Measurements from ENCODE around the gene HOXA7. TPM values are rescaled to one million over a fixed set of nuclear protein-coding genes. Genes with fewer than 3 reads are reported as not detected.

HOXA7 gene
- total and polyA plus RNA-seq, 5 donors from 2014 or later: not detected

DNA sequence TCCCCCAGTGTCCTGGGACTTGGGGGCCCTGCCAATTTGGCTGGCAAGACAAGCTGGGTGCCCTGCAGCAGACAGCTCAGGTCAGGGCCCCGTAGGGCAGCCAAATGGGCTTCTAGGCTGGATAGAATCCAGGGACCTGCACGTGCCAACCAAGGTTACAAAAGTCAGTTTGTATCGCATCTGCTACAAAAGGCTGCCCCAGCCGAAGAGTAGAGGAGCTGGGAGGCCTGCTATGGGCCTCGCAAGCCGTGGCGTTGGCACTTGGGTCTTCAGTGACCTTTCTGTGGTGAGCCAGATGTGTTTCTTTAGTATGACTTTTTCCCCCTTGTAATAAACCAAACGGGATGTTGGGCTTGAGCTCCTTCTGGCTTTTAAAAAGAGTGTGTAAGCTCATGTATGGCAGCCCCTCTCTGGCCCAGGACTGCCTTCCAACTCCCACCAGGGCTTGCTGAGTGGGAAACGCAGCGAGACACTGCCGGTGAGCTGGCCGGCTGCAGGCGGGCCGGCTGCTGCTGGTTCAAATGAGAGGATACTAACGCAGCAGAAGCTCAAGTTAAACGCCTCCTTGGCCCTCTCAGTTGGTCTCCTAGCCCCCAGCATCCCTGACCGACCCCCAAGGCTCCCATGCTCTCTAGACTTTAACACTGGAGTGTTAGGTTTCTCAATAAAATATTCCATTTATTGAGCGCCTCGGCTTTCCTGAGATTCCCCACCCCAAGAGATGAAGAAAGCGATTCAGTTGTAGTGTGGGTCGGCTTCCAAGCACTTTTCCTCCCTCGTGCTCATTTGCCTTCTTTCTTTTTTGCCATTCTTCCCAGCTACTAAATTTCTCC lies 20.7 kb upstream of the HOXA7 start:
- Mint-ChIP-seq H3K27me3 (peaks cover 77% of the 10 kb centered on the region), H3K36me3 (no peaks in the 10 kb centered on the region), H3K4me1 (peaks cover 0 to 24% (median 10%) of the 10 kb centered on the region in 4 donors), H3K27ac (no peak overlapping the region), H3K4me3 (peak overlapping the region in 1 of 4 donors; percentile 8), H3K9me3 (peaks cover 0 to 3% (median 0%) of the 10 kb centered on the region in 7 donors)
- Histone ChIP-seq H3K9me3 (ENCODE audit: control insufficient read depth in 2 of 2, low read length in 2 of 2) (no peaks in the 10 kb centered on the region), H3K4me1 (ENCODE audit: control insufficient read depth, insufficient read depth, low read length, poor library complexity, severe bottlenecking) (peaks cover 31% of the 10 kb centered on the region), H3K27ac (ENCODE audit: insufficient read depth, low read length, poor library complexity, severe bottlenecking) (no peak overlapping the region), H3K4me3 (ENCODE audit: low read depth, low read length) (no peak overlapping the region), H3K27me3 (ENCODE audit: control insufficient read depth, insufficient read depth, low read length) (peaks cover 30% of the 10 kb centered on the region), H3K36me3 (ENCODE audit: control insufficient read depth, insufficient read depth, low read length) (no peaks in the 10 kb centered on the region)
- DNase-seq (no peak), ATAC-seq (ENCODE audit: low read depth in 2 of 2) (no peak)

DNA sequence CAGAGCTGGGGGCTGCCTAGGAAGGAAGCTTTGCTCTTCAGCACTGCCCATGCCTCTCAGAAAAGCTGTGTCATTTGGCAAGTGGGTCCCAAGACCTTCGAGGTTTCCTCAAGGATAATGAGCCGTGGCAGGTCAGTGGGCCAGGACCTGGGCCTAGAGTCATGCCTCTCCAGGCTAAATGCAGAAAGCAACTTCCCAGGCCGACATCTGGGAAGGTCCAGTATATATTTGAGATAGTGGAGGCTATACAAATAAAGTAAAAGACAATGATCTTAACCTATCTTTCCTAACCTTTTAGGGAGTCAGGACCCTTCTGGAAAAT lies 20.0 kb upstream of the HOXA7 start:
- H3K27me3 Mint-ChIP-seq: peaks cover 77% of the 10 kb centered on the region
- peaks cover 3 to 30% (median 16%) of the 10 kb centered on the region in 4 donors for H3K4me1 Mint-ChIP-seq
- no peaks in the 10 kb centered on the region for H3K9me3 ChIP-seq (ENCODE audit: control insufficient read depth in 2 of 2, low read length in 2 of 2)

DNA sequence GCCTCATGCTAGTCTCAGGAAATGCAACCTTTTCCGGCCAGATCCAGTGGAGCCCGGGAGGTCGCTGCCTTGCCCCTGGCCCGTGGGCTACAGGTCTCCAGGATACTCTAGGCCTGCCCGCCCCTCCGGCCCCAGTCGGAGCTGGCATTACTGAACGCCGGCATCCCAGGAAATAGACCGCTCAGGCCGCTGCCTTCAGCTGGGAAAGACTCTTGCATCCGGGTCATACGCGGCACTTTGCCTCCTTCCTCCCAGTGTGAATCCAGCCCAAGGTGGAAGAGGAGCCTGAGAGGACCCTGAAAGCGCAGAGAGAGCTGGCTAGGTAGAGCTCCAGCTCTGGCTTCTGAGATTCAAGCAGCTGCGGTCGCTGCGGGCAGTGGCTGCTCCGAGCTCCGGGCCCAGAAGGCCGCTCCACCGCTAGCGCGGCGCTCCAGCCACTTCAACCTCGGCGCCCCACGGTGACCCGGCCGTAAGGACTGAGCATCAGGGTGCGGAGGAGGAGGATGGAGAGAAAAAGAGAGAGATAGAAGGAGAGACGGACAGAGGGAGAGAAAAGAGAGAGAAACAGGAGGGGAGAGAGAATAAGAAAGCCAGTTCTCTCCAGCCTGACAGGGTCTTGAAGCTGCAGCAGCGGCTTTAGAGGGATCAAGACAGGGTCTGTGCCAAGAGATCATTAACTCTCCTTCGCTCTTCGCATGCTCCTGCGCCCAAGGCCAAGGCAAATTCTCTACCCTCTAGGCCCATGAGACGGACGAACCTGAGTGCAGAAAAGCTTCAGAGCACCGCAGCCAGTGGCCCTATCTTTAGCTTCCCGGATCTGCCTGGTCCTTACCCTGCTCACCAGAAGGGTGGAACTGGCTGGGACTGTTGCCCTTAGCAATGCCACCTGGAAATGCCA lies 19.4 kb upstream of the HOXA7 start:
- peak overlapping the region in 1 of 4 donors; percentile 70 for H3K4me3 Mint-ChIP-seq

More for the DNA sequence above, 20.0 kb upstream of the HOXA7 start:
- Mint-ChIP-seq H3K9me3 (peaks cover 0 to 6% (median 0%) of the 10 kb centered on the region in 7 donors), H3K4me3 (peak overlapping the region in 1 of 4 donors; percentile 8), H3K27ac (no peak overlapping the region), H3K36me3 (no peaks in the 10 kb centered on the region)
- DNase-seq (no peak), ATAC-seq (ENCODE audit: low read depth in 2 of 2) (no peak)
- H3K27ac ChIP-seq (ENCODE audit: insufficient read depth, low read length, poor library complexity, severe bottlenecking): no peak overlapping the region
- peaks cover 36% of the 10 kb centered on the region for H3K27me3 ChIP-seq (ENCODE audit: control insufficient read depth, insufficient read depth, low read length)
- H3K36me3 ChIP-seq (ENCODE audit: control insufficient read depth, insufficient read depth, low read length): no peaks in the 10 kb centered on the region
- H3K4me1 ChIP-seq (ENCODE audit: control insufficient read depth, insufficient read depth, low read length, poor library complexity, severe bottlenecking): peaks cover 37% of the 10 kb centered on the region
- no peak overlapping the region for H3K4me3 ChIP-seq (ENCODE audit: low read depth, low read length)

GRCh38 chr7:27174874-27175625 lies 18.6 kb upstream of the HOXA7 start:
- Mint-ChIP-seq H3K9me3 (peaks cover 0 to 8% (median 0%) of the 10 kb centered on the region in 7 donors), H3K4me1 (peaks cover 10 to 32% (median 17%) of the 10 kb centered on the region in 4 donors), H3K4me3 (peak overlapping the region; percentile 46 to 70 (median 57)), H3K27me3 (peaks cover 79% of the 10 kb centered on the region), H3K27ac (no peak overlapping the region), H3K36me3 (no peaks in the 10 kb centered on the region)
- Histone ChIP-seq H3K4me1 (ENCODE audit: control insufficient read depth, insufficient read depth, low read length, poor library complexity, severe bottlenecking) (peaks cover 39% of the 10 kb centered on the region), H3K9me3 (ENCODE audit: control insufficient read depth in 2 of 2, low read length in 2 of 2) (no peaks in the 10 kb centered on the region), H3K36me3 (ENCODE audit: control insufficient read depth, insufficient read depth, low read length) (no peaks in the 10 kb centered on the region), H3K27ac (ENCODE audit: insufficient read depth, low read length, poor library complexity, severe bottlenecking) (no peak overlapping the region), H3K4me3 (ENCODE audit: low read depth, low read length) (no peak overlapping the region), H3K27me3 (ENCODE audit: control insufficient read depth, insufficient read depth, low read length) (peaks cover 50% of the 10 kb centered on the region)
- DNase-seq (no peak), ATAC-seq (ENCODE audit: low read depth in 2 of 2) (no peak)

More for the DNA sequence above, 19.4 kb upstream of the HOXA7 start:
- no peaks in the 10 kb centered on the region for H3K36me3 Mint-ChIP-seq
- ATAC-seq (ENCODE audit: low read depth in 2 of 2) (no peak), DNase-seq (no peak)
- Histone ChIP-seq H3K27me3 (ENCODE audit: control insufficient read depth, insufficient read depth, low read length) (peaks cover 42% of the 10 kb centered on the region), H3K36me3 (ENCODE audit: control insufficient read depth, insufficient read depth, low read length) (no peaks in the 10 kb centered on the region), H3K4me1 (ENCODE audit: control insufficient read depth, insufficient read depth, low read length, poor library complexity, severe bottlenecking) (peaks cover 37% of the 10 kb centered on the region), H3K4me3 (ENCODE audit: low read depth, low read length) (no peak overlapping the region), H3K27ac (ENCODE audit: insufficient read depth, low read length, poor library complexity, severe bottlenecking) (no peak overlapping the region), H3K9me3 (ENCODE audit: control insufficient read depth in 2 of 2, low read length in 2 of 2) (no peaks in the 10 kb centered on the region)
- peaks cover 9 to 32% (median 18%) of the 10 kb centered on the region in 4 donors for H3K4me1 Mint-ChIP-seq
- no peak overlapping the region for H3K27ac Mint-ChIP-seq
- H3K9me3 Mint-ChIP-seq: peaks cover 0 to 8% (median 0%) of the 10 kb centered on the region in 7 donors
- peaks cover 77% of the 10 kb centered on the region for H3K27me3 Mint-ChIP-seq

DNA sequence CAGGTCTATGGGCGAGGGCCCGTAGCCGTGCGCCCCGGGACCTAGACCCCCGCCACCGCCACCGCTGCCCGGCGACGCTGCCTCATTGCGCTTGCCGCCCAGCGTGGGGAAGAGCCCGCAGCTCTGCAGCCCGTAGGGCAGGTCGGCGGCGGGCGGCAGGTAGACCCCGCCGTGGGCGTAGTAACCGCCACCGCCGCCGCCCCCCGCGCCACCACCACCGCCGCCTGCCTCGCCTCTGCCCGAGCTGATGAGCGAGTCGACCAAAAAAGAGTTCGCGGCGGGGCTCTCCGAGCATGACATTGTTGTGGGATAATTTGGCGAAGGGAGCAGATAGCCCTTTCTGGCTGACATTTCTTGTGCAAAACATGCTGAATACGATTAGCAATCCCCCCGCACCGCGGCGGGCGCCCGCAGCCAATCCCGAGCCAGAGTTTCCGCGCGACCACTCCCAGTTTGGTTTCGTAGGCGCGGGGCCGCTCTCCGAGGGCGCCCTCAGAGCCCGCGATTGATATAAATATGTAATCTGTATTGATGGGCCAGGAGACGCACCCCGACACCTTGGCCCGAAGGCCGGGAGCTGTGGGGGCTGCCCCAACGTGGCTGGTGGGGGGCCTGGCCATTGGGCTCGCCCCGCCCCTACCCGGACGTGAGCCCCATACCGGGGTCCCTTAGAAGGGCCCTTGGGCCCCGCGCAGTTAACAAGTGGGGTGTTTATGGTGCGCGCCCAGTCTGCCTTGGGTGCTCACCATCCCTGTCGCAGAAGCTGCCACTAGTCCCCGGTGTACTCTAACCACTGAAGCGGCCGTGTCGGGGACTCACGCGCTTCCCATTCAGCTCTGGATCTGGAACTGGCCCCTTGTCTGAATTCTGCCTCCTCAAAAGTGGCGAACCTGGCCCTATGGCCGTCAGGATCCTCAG lies 17.7 kb upstream of the HOXA7 start, which contains the start of gene HOXA10:
TSS of gene HOXA10 (minus strand) at position 365 of the 918 bp plus-strand sequence. CDS start at position 351, 14 bp downstream.
- Mint-ChIP-seq H3K4me1 (peaks cover 9 to 29% (median 12%) of the 10 kb centered on the region in 4 donors), H3K4me3 (peak within 1 kb of the TSS; percentile 48 to 85 (median 62)), H3K27me3 (peaks cover 74% of the 10 kb centered on the region), H3K9me3 (peaks cover 0 to 8% (median 0%) of the 10 kb centered on the region in 7 donors), H3K36me3 (no peaks in the 10 kb centered on the region), H3K27ac (peak within 1 kb of the TSS in 1 of 3 donors; percentile 56)
- DNase-seq: peak in 1 of 3 donors; percentile 7
- no peak for ATAC-seq (ENCODE audit: low read depth in 2 of 2)
- H3K27me3 ChIP-seq (ENCODE audit: control insufficient read depth, insufficient read depth, low read length): peaks cover 47% of the 10 kb centered on the region
- H3K9me3 ChIP-seq (ENCODE audit: control insufficient read depth in 2 of 2, low read length in 2 of 2): no peaks in the 10 kb centered on the region
- H3K4me1 ChIP-seq (ENCODE audit: control insufficient read depth, insufficient read depth, low read length, poor library complexity, severe bottlenecking): peaks cover 41% of the 10 kb centered on the region
- H3K4me3 ChIP-seq (ENCODE audit: low read depth, low read length): no peak within 1 kb of the TSS
- H3K27ac ChIP-seq (ENCODE audit: insufficient read depth, low read length, poor library complexity, severe bottlenecking): no peak within 1 kb of the TSS
- H3K36me3 ChIP-seq (ENCODE audit: control insufficient read depth, insufficient read depth, low read length): no peaks in the 10 kb centered on the region

DNA sequence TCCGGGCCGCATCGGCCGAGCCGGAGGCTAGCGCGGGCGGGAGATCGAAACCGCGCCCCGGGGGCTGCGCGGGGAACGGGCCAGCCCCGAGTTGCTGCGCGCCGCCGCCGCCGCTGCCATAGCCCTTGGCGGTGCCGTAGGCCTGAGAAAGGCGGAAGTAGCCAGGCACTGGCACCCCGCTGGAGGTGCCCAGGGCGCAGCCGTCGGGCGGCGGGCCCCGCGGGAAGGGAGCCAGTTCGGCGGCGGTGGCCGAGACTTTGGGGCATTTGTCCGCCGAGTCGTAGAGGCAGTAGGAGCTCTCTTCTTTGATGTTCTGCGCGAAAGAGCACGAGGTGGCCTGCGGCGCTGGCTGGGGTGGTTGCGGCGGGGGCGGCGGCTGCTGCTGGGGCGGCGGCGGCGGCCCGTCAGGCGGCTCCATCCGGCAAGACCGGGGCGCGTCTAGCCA lies 17.1 kb upstream of the HOXA7 start:
- Mint-ChIP-seq H3K27me3 (peaks cover 74% of the 10 kb centered on the region), H3K4me1 (peaks cover 10 to 34% (median 12%) of the 10 kb centered on the region in 4 donors), H3K9me3 (peaks cover 0 to 9% (median 0%) of the 10 kb centered on the region in 7 donors), H3K27ac (no peak overlapping the region), H3K36me3 (no peaks in the 10 kb centered on the region), H3K4me3 (no peak overlapping the region)
- peak; percentile 56 to 62 for ATAC-seq (ENCODE audit: low read depth in 2 of 2)
- H3K9me3 ChIP-seq (ENCODE audit: control insufficient read depth in 2 of 2, low read length in 2 of 2): no peaks in the 10 kb centered on the region
- peaks cover 44% of the 10 kb centered on the region for H3K4me1 ChIP-seq (ENCODE audit: control insufficient read depth, insufficient read depth, low read length, poor library complexity, severe bottlenecking)
- DNase-seq: no peak
- H3K27me3 ChIP-seq (ENCODE audit: control insufficient read depth, insufficient read depth, low read length): peaks cover 44% of the 10 kb centered on the region
- H3K4me3 ChIP-seq (ENCODE audit: low read depth, low read length): no peak overlapping the region
- no peak overlapping the region for H3K27ac ChIP-seq (ENCODE audit: insufficient read depth, low read length, poor library complexity, severe bottlenecking)
- H3K36me3 ChIP-seq (ENCODE audit: control insufficient read depth, insufficient read depth, low read length): no peaks in the 10 kb centered on the region

Data from CD4-positive, CD25-positive, alpha-beta regulatory T cell (primary cell).